SW 1271 (cell line): ENCODE measurements around the gene SYCE3.
"Not testable (repeated sequence)": the region's sequence is repeated elsewhere in the genome, so short reads cannot be mapped to it uniquely, and the experiment has no call there.

ENCODE experiments used
- DNase-seq, 2 experiments: peaks; one replicate each; lab custom pipeline; 2025; lab: John Stamatoyannopoulos, UW

SYCE3 gene

GRCh38 chr22:50520826-50521453, 41.8 kb downstream of the SYCE3 start:
- DNase-seq: no peak

- DNase-seq: not testable (repeated sequence)
Observed at GRCh38 chr22:50520184-50520583, 42.5 kb downstream of the SYCE3 start.

- no peak for DNase-seq
Observed at GRCh38 chr22:50519151-50519550, 43.6 kb downstream of the SYCE3 start.

- no peak for DNase-seq
Observed at GRCh38 chr22:50518606-50519005, 44.1 kb downstream of the SYCE3 start.

DNA sequence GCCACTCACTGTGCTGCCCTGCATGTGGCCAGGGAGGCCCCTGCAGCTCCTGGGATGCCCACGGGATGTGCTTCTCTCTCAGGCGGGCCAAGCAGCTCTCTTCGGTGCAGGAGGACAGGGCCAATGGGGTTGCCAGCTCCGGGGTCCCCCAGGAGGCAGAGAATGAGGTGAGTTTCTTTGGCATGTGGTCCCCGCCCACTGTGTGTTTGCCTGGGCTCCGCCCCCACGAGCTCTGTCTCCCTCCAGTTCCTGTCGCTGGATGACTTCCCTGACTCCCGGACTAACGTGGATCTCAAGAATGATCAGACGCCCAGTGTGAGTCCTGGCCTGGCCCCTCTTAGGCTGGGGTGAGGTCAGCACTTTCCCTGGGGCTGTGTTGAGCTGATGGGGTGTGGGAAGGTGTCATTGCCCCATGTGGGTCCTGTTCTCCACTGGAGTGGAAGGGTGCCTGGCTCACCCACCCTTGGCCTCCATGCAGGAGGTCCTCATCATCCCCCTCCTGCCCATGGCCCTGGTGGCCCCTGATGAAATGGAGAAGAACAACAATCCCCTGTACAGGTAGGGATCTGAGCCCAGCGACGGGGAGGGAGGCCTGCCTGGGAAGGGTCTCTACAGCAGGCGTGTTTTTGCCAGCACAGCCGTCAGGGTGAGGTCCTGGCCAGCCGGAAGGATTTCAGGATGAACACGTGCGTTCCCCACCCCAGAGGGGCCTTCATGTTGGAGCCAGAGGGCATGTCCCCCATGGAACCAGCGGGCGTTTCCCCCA, 45.0 kb downstream of the SYCE3 start:
- DNase-seq: no peak

- no peak for DNase-seq
Observed at GRCh38 chr22:50516891-50517290, 45.8 kb downstream of the SYCE3 start.

- no peak for DNase-seq
Observed at GRCh38 chr22:50516068-50516467, 46.7 kb downstream of the SYCE3 start.

DNA sequence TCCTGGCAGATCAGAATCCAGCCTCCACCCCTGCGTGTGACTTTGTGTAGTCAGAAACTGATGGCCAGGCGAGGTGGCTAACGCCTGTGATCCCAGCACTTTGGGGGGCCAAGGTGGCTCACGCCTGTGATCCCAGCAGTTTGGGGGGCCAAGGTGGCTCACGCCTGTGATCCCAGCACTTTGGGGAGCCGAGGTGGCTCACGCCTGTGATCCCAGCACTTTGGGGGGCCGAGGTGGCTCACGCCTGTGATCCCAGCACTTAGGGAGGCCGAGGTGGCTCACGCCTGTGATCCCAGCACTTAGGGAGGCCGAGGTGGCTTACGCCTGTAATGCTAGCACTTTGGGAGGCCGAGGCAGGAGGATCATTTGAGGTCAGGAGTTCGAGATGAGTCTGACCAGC, 49.5 kb downstream of the SYCE3 start:
- DNase-seq: no peak

GRCh38 chr22:50508897-50509296, 53.8 kb downstream of the SYCE3 start:
- no peak for DNase-seq

GRCh38 chr22:50507991-50508884, 54.5 kb downstream of the SYCE3 start, which contains the start of gene NCAPH2:
TSS of gene NCAPH2 (plus strand) at chr22:50508224. CDS start at chr22:50508338, 114 bp downstream.
- peak; percentile 78 to 86 for DNase-seq

- peak in 1 of 2 experiments; percentile 83 for DNase-seq
Observed at GRCh38 chr22:50507421-50507990, 55.2 kb downstream of the SYCE3 start, which contains the start of gene LMF2. TSS of gene LMF2 (minus strand) at chr22:50507702. CDS start at chr22:50507675, 27 bp downstream.

DNA sequence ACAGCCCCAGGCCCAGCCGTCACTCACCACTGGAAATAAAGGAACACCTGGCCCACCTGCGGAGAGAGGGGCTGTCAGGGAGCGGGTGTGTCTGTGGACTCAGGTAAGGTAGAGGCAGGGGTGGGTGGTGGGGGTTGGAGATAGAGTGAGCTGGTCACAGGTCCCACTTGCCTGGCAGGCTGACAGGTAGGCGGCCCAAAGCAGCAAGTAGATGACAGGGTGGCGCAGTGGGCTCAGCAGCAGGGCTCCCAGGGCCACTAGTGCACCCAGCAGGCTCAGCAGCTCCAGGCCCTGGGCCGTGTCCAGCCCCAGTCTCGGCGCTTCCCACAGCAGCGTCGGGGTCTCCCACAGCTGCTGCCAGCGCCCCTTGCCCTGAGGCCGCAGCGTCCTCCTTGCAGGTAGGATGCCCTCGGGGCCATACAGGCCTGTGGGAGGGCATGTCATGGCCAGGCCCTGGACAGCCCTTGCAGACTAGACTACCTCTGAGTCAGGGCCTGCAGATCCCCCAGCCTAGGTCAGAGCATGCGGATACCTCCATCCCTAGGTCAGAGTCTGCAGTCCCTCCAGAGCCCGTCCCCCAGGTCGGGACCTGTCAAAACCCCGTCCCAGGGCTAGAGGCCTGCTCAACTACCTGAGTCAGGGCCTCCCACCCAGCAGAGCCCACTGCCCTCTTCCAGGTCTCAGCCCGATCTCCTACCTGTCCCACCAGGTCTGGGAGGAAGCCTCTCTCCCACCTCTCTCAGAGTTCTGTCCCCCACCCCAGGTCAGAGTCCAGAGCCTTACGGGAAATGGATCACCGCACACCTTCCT, 55.9 kb downstream of the SYCE3 start:
- no peak for DNase-seq

GRCh38 chr22:50505776-50506610, 56.7 kb downstream of the SYCE3 start:
- DNase-seq: no peak

GRCh38 chr22:50505276-50505775, 57.4 kb downstream of the SYCE3 start:
- no peak for DNase-seq

GRCh38 chr22:50504369-50505211, 58.1 kb downstream of the SYCE3 start:
- DNase-seq: no peak

DNA sequence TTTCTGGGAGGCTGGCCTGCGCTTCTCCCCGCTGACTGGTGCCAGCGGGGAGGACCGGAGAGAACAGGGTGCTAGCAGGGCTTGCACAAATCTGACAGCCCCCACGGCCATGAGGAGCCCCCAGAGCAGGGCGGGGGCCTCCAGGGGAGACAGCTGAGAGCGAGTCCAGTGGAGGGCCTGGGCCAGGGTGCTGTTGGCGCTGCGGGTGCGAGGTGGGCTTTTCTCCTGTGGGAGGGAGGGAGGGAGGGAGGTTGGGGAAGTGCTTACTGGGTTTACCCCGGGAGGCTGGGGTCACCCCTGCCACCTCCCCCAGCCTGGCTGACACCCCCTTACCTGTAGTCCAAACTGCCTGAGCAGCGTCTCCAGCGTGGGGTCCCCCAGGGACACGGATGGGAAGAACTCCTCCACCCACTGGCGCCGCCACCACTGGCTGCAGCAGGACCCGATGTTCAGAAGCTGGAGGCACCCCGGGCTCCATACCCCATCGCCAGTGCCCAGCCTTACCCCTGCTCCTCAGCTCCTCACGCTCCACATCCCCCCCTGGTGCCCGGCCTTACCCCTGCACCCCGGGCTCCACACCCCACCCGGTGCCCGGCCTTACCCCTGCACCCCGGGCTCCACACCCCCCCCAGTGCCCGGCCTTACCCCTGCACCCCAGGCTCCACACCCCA, 59.1 kb downstream of the SYCE3 start:
- DNase-seq: peak in 1 of 2 experiments; percentile 5

- DNase-seq: no peak
Observed at GRCh38 chr22:50502628-50503474, 59.9 kb downstream of the SYCE3 start.

DNA sequence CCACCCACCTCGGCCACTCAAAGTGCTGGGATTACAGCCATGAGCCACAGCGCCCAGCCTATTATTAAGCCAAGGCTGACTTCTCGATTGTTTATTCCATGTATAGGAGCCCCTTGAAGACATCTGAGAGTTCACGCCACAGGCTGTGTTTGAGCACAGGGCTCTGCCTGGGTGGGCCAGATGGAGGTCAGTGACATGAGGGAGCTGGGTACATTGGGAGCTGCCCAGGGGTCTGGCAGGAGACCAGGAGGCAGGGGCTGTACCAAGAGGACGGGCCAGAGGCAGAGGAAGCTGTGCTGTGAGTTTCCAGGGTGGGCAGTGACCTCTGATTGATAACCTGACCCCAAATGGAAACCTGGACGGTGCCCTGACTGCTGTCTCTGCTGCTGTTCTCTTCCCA, 60.6 kb downstream of the SYCE3 start:
- no peak for DNase-seq
